Measurements from ENCODE around the gene EIF4EBP2. TPM values are rescaled to one million over a fixed set of nuclear protein-coding genes. Genes with fewer than 3 reads are reported as not detected.

The EIF4EBP2 gene
- total and polyA plus RNA-seq, 2 of the 13 experiments (the other 11 are each of a cell fraction or from before 2014, with no cell fraction given): 16.9 to 22.0 TPM

- TF ChIP-seq ZNF205 (CRISPR knock-in tag; IDR thresholded peaks at IDR 0.05) (no peak), TGIF2 (CRISPR knock-in tag; IDR thresholded peaks at IDR 0.05) (peak; percentile 71), NCOA5 (CRISPR knock-in tag; IDR thresholded peaks at IDR 0.05) (no peak), XBP1 (CRISPR knock-in tag; IDR thresholded peaks at IDR 0.05) (no peak), ZNF432 (CRISPR knock-in tag; IDR thresholded peaks at IDR 0.05; ENCODE audit: borderline replicate concordance) (no peak), NAIF1 (CRISPR knock-in tag; IDR thresholded peaks at IDR 0.05; ENCODE audit: borderline replicate concordance) (0 out of 2 replicates have a peak, but pooled peaks have one; percentile 25), SP1 (IDR thresholded peaks at IDR 0.05) (no peak), SP1 (CRISPR knock-in tag; IDR thresholded peaks at IDR 0.05) (no peak), TCF7L2 (IDR thresholded peaks at IDR 0.05; ENCODE audit: low read depth, low read length) (no peak), ETV5 (CRISPR knock-in tag; IDR thresholded peaks at IDR 0.05; ENCODE audit: borderline replicate concordance) (no peak), ZNF691 (CRISPR knock-in tag; IDR thresholded peaks at IDR 0.05; ENCODE audit: borderline replicate concordance, low read depth) (peak; percentile 69; the same call in 1 of the 2 replicates), TEAD2 (CRISPR knock-in tag; IDR thresholded peaks at IDR 0.05) (no peak), MAF1 (CRISPR knock-in tag; IDR thresholded peaks at IDR 0.05; ENCODE audit: borderline replicate concordance) (no peak), DNMT1 (CRISPR knock-in tag; IDR thresholded peaks at IDR 0.05) (no peak), ZNF34 (CRISPR knock-in tag; IDR thresholded peaks at IDR 0.05; ENCODE audit: borderline replicate concordance) (no peak), ZNF24 (IDR thresholded peaks at IDR 0.05) (no peak), ZNF362 (CRISPR knock-in tag; IDR thresholded peaks at IDR 0.05; ENCODE audit: borderline replicate concordance) (0 out of 2 replicates have a peak, but pooled peaks have one; percentile 25), ZNF430 (CRISPR knock-in tag; IDR thresholded peaks at IDR 0.05) (no peak), ARHGAP35 (CRISPR knock-in tag; IDR thresholded peaks at IDR 0.05; ENCODE audit: borderline replicate concordance) (no peak), ZNF33B (CRISPR knock-in tag; IDR thresholded peaks at IDR 0.05) (no peak), ARNT (IDR thresholded peaks at IDR 0.05) (no peak), GMEB1 (CRISPR knock-in tag; IDR thresholded peaks at IDR 0.05; ENCODE audit: borderline replicate concordance) (no peak), ARID4A (CRISPR knock-in tag; IDR thresholded peaks at IDR 0.05; ENCODE audit: borderline replicate concordance) (peak; percentile 54; the same call in 1 of the 2 replicates)
Measured at GRCh38 chr10:70405037-70405824, 1.3 kb downstream of the EIF4EBP2 start (continued).
